Right ventricle myocardium superior (tissue), 1 donor: ENCODE results near the gene INPPL1. TPM values are rescaled to one million over a fixed set of nuclear protein-coding genes. Genes with fewer than 3 reads are reported as not detected.
A peak's percentile ranks its signal among the peaks of the same experiment; 100 is the strongest.

Experiments used
- ATAC-seq: fragments of 200-7000 bp; cut with Tn5 transposase; one replicate; pipeline ENCODE4 v1.9.1; 2020; ENCODE audit warnings: mild to moderate bottlenecking; ENCODE audit not compliant: poor library complexity
- DNase-seq: peaks from one replicate; pipeline ENCODE4 v3.0.0-alpha.2; 2020
- intact Hi-C: fragments of 100-400 bp; cut with DNase I; formaldehyde crosslinking; loops from one replicate; pipeline ENCODE4 v1.11.2; 2022
- total RNA-seq: library from RNA; stranded (reverse); fragmentation: NEBNext Ultra II Directional; extraction: Animal tissue kit (Norgen Biotek cat#: 25700); gene quantifications from one replicate; pipeline ENCODE4 v1.2.1, GENCODE V29; 2021
- donor health status: DM: no; HTN: yes; CAD: no; lungs with severe emphysema.

The INPPL1 gene
- total RNA-seq, 1 donor from 2014 or later: 133 TPM

GRCh38 chr11:72229925-72230763 lies 5.6 kb downstream of the INPPL1 start:
- ATAC-seq (no peak), DNase-seq (no peak)
- intact Hi-C loops: no loop called here

- ATAC-seq (no peak), DNase-seq (no peak)
- intact Hi-C loops: no loop called here
Measured at GRCh38 chr11:72230764-72231365, 6.3 kb downstream of the INPPL1 start.

- peak; percentile 77 for DNase-seq
- ATAC-seq: peak; percentile 71
- intact Hi-C loops: no loop called here
Measured at GRCh38 chr11:72231396-72232259, 7.1 kb downstream of the INPPL1 start.

GRCh38 chr11:72232260-72233055 lies 7.9 kb downstream of the INPPL1 start:
- intact Hi-C loops: no loop called here
- no peak for DNase-seq
- no peak for ATAC-seq

GRCh38 chr11:72233056-72233772 lies 8.6 kb downstream of the INPPL1 start:
- intact Hi-C loops: no loop called here
- no peak for ATAC-seq
- DNase-seq: no peak

- intact Hi-C loops: no loop called here
- ATAC-seq: no peak
- no peak for DNase-seq
Measured at GRCh38 chr11:72233773-72234513, 9.4 kb downstream of the INPPL1 start.

GRCh38 chr11:72234514-72234830 lies 9.9 kb downstream of the INPPL1 start:
- ATAC-seq (no peak), DNase-seq (no peak)
- intact Hi-C loops: no loop called here

- ATAC-seq (no peak), DNase-seq (no peak)
- intact Hi-C loops: no loop called here
Measured at GRCh38 chr11:72234920-72235319, 10.4 kb downstream of the INPPL1 start.

GRCh38 chr11:72235351-72236057 lies 10.9 kb downstream of the INPPL1 start:
- intact Hi-C loops: no loop called here
- DNase-seq (no peak), ATAC-seq (no peak)

GRCh38 chr11:72236083-72236697 lies 11.6 kb downstream of the INPPL1 start:
- intact Hi-C loops: no loop called here
- DNase-seq: no peak
- no peak for ATAC-seq

GRCh38 chr11:72236774-72237111 lies 12.2 kb downstream of the INPPL1 start:
- intact Hi-C loops: no loop called here
- no peak for DNase-seq
- ATAC-seq: no peak

- no peak for DNase-seq
- intact Hi-C loops: no loop called here
- peak; percentile 1 for ATAC-seq
Measured at GRCh38 chr11:72237112-72237931, 12.8 kb downstream of the INPPL1 start.

GRCh38 chr11:72238040-72238450 lies 13.5 kb downstream of the INPPL1 start:
- intact Hi-C loops: no loop called here
- peak; percentile 33 for ATAC-seq
- DNase-seq: peak; percentile 65

- peak; percentile 5 for ATAC-seq
- no peak for DNase-seq
- intact Hi-C loops: no loop called here
Measured at GRCh38 chr11:72238492-72239312, 14.1 kb downstream of the INPPL1 start.

- intact Hi-C loops: no loop called here
- ATAC-seq (peak; percentile 45), DNase-seq (peak; percentile 84)
Measured at GRCh38 chr11:72239313-72239848, 14.8 kb downstream of the INPPL1 start.
